Erythroblast (primary cell): ENCODE measurements around the gene AKR1C8.

Source experiments
- GATA1 ChIP-seq: IDR thresholded peaks from 2 replicates; pipeline ENCODE4 v1.6.1; 2011; ENCODE audit warnings: low read depth, mild to moderate bottlenecking, control low read depth, low read length, moderate library complexity
- POLR2A ChIP-seq: IDR thresholded peaks from 2 replicates; pipeline ENCODE4 v1.6.1; 2011; ENCODE audit warnings: mild to moderate bottlenecking, low read length

DNA sequence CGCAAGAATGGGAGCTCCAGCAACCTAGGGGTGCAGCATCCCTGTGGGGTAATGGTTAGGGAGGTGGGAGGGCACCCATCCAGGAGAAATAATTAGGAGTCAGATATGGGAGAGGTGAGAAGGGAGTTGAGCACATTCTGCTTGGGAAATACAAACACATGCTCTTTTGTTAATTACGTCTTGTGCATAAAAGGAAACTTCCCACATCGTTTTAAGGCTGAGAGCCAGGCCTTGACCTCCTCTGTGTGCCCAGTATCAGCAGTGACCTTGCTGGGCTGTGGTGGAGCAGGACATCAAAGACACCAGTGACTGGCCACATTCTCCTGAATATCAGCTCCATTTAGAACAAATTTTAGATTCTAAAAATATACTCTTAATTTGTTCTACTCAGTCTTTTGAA, 34.3 kb upstream of the AKR1C8 start:
- TF ChIP-seq POLR2A (no peak), GATA1 (no peak)
